DLD1 (cell line): ENCODE measurements around the gene PTPRG.

Source experiments
- in situ Hi-C: cut with HindIII; loops from 2 replicates; pipeline ENCODE4 v1.10.0; 2017; ENCODE audit warnings: low sequenced_read_pairs

Gene PTPRG

DNA sequence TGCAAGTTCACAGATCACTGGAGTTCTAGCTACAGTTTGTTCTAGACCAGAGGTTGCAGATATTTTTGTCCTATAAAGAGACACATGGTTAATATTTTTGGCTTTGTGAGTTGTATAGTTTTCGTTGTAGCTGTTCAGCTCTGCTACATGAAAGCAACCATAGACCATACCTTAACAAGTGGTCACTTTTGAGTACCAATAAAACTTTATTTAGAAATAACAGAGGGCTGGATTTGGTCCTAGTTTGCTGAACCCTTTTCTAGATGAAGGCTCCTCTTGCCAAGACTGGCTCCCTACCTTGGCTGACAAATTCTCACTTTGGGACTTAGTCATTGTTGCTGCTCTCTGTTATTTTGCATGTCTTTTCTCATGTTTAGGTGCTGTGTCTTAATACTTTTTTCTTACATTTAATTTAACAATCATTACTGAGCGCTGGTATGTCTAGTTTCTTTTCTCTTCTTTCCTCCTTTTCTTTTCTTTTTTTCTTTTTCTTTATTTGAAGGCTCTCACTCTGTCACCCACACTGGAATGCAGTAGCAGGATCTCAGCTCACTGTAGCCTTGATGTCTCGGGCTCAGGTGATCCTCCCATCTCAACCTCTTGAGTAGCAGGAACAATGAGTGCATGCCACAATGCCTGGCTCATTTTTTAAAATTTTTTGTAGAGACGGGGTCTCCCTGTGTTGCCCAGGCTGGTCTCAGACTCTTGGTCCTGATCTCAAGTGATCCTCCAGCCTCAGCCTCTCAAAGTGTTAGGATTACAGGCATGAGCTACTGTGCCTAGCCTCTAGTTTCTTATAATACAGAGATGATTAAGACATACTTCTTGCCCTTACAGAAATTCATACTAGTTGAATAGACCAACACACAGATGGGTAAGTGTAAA, 227.5 kb downstream of the PTPRG start:
- in situ Hi-C loops = no loop called here

DNA sequence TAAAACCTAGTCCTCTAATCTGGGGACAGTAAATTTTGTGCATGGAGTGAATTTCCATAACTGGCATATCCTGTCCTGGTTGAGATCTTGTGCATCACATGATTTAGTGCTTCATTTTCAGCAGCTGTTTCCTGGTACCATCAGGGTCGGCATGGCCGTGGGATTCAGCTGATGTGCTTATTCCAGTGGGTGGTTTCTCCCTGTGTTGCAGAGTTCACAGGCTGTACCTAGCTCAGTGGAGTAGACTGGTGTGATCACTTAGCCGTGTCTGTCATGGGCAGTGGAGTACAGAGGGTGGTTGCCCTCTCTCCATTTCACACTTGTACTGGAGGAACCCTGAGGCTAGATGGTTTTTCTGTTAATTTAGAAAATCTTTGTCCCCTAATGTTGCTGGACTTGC, 228.5 kb downstream of the PTPRG start:
- in situ Hi-C loops = no loop called here

- in situ Hi-C loops = no loop called here
Measured at GRCh38 chr3:61790411-61790810, 229.0 kb downstream of the PTPRG start.

GRCh38 chr3:61793056-61793455, 231.7 kb downstream of the PTPRG start:
- in situ Hi-C loops = no loop called here

DNA sequence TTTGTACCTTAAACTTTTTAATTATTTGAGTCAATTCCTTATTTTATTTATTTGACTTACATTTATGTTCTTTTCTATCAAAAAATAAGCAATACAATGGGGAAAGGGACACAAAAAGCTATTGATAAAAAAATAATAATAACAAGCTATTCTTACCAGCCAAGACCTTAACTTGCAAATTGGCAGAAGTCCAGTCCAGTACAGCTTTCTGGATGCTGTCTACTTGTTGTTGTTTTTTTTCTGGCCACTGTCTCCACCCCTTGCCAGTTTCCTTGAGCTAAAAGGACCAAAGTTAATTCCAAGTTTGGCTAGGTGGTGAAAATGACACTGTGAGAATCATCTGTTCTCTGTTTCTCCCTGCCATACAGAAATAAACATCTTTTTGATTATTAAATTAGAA, 232.2 kb downstream of the PTPRG start:
- in situ Hi-C loops = no loop called here

GRCh38 chr3:61794341-61794740, 233.0 kb downstream of the PTPRG start:
- in situ Hi-C loops = no loop called here

DNA sequence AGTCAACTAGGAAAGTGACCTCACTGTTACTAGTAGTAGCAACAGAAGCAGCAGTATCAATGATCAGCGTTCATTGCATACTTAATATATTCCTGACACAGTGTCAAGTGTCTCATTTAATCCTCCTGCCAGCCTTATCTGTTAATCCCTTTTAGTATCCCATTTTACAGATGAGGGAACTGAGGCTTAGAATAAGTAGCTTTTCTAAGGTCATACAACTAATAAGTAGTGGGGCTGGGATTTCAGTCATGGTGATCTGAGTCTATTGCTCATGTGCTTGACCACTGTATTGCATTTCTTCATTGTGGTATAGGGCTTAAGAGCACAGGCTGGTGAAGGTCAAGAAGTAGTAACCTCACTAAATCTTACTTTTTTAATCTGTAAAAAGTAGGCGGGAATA, 233.6 kb downstream of the PTPRG start:
- in situ Hi-C loops = no loop called here

DNA sequence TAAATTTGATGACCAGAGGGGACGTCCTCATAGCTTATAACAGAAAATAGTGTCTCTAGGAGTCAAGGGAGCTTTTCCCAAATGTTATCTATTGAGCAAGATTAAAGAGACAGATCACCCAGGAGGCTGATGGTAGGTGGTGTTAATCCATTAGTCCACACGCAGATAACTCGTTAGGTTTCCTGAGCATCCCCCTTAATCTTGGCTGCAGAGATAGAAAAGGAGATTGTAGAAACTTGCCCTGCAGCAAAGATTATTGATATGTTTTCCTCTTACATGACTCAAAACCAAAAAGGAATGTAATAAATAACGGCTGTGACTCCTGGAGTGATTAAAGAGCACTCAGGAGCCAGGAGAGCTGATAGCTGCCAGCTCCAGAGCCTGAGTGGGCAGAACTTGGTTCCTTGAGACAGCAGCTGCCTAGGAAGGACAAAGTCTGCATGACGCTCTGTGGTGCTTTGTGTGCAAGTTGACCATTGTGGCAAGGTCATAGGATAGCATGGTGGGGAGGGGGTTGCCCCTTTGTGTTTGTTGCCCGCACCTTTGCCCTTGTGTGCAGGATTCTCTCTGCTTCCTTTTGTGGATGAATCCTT, 234.8 kb downstream of the PTPRG start:
- in situ Hi-C loops = no loop called here

- in situ Hi-C loops = no loop called here
Measured at GRCh38 chr3:61796911-61797310, 235.5 kb downstream of the PTPRG start.

DNA sequence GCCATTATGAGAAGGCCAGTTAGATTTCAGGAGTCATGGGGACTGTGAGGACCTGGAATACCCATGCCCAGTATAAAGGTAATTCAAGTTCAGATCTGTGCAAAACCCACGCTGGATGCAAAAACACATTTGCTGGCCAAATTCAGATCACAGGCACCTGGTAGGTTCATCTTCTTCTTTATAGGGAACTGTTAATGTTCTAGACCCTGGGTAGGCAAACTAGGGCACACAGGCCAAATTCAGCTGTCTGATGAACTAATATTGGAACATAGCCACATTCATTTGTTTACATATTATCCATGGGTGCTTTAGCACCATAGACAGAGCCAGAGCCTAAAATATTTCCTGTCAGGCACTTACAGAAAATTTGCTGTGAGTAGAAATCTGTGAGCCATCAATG, 241.4 kb downstream of the PTPRG start:
- in situ Hi-C loops = no loop called here

- in situ Hi-C loops = no loop called here
Measured at GRCh38 chr3:61803983-61804382, 242.6 kb downstream of the PTPRG start.

- in situ Hi-C loops = no loop called here
Measured at GRCh38 chr3:61804782-61805181, 243.4 kb downstream of the PTPRG start.

- in situ Hi-C loops = no loop called here
Measured at GRCh38 chr3:61805510-61806080, 244.2 kb downstream of the PTPRG start.

GRCh38 chr3:61806810-61807209, 245.4 kb downstream of the PTPRG start:
- in situ Hi-C loops = no loop called here

GRCh38 chr3:61807865-61808276, 246.5 kb downstream of the PTPRG start:
- in situ Hi-C loops = no loop called here

GRCh38 chr3:61808526-61808925, 247.2 kb downstream of the PTPRG start:
- in situ Hi-C loops = no loop called here

DNA sequence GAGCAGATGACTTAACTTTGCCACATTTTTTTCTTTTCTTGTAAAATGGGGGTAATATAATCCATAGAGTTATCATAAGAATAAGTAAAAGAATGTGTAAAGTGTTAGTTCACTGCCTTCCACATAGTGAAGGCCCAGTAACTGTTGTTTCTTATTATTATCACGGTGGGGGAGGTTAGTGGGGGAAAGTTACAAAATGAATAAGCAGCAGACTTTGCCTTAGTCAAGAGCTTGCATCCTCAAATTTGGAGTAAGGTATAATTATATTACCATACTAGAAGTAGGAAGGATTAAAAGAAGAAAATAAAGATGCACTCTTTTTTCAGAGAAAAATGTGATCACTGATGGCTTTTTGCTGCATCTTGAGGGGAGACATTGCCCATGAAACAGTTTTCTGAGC, 247.6 kb downstream of the PTPRG start:
- in situ Hi-C loops = no loop called here

DNA sequence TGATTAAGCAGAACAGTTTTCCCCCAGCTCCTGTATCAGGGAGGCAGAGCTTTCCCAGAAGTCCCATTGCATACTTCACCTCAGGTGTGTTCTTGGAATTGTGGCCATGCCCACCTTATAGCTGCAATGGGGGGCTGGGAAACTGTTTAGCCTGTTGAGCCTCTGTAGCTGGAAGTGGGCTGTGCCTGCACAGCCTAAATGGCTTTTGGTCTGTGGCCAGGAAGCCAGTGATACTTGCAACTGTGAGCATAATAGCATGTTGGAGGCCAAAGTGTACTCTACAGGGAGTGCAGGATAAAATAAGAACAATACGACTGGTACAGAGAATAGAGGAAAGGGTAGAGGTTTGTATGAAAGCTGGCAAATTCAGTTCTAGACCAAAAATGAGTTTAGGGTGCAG, 248.5 kb downstream of the PTPRG start:
- in situ Hi-C loops = no loop called here

DNA sequence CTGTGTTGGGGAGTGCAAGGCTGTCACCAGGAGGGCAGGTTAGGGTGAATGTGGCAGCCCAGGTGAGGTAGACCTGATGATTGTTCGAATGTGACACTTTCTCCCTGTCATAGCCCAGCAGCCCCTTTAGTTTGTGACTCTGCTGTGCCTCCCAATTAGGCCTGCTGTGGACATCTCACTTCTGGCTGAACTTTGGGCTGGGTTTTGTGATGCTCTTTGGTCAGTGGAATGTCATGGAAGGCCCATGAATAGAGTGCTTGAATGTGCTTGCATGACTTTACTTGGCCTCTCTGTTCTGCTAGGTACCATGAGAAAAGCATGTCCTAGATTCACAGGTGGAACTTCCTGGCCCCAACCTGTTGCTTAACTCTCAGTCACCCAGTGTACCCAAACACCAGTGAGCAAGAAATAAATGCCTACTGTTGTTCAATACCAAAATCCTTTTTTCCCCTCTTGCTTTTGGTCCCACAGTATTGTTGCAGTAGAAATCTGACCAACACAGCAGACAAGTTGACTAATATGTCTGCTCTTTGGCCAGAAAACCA, 249.7 kb downstream of the PTPRG start:
- in situ Hi-C loops = no loop called here

DNA sequence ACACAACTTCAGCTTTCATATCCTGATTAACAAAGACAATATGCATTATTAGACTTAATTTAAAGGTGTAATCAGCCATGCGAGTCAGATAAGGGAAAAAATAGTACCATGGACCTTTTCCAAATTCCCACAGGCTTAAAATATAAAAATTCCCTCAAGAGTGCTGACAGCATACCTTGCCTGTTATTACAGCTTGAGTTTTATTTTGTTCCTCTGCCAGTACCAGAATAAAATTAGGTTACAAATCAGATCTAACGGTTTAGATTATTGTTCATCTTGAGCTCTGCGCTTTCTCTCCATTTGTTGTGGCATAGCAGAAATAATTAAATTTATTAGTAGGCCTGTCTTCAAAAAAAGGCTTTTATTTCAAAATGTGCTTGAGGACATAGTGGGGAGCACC, 250.3 kb downstream of the PTPRG start:
- in situ Hi-C loops = no loop called here

GRCh38 chr3:61812085-61812484, 250.7 kb downstream of the PTPRG start:
- in situ Hi-C loops = no loop called here

DNA sequence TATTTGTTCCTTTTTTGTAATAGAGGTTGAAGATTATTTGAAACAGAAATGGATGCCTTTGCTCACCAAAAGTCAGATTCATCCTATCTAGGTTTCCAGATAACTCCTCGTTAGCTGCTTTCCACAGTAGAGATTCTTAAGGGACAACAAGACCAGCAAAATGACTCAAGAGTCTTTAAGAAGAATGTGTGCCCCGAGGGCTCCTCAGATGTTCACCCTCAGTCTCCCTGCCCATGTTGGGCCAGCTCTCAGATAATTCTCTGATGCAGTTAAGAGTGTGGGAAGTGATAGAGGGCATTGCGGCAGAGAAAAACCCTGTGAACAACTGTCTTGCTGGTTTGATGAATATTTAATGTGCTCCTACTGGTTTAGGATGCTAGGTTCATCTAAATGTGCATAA, 251.1 kb downstream of the PTPRG start:
- in situ Hi-C loops = no loop called here
